Measurements from ENCODE around the gene PORCN. TPM values are rescaled to one million over a fixed set of nuclear protein-coding genes. Genes with fewer than 3 reads are reported as not detected.

Gene PORCN
- total and polyA plus RNA-seq, 8 donors = 2.9 to 8.5 (median 3.8) TPM

DNA sequence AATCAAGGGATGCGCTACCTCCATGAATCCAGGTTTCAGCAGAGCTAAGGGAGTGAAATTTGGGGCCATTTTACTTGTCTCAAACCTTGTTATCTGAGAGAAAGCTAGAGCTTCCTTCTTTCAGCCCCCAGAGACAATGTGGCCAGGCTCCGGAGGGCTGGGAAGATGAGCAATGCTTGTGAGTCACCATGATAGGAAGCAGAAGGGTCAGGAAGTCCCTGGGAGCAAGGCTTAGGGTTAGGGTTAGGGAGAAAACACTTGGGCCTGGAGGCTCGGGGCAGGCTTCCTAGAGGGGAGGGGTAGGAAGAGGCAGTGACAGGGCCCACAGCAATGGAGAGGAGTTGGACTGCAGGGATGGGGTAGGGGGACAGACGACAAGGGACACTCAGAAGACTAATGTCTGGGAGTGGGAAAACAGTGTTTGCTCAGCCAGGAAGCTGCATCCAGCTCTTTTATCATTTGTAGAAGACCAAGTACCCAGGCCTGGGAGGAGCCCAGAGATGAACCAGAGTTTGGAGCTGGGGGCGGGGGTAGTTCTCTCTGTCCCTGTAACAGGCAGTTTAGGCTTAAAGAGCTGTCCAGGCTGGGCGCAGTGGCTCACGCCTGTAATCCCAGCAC is 16.4 kb upstream of the PORCN start:
- Histone ChIP-seq H3K27me3 (no peaks in the 10 kb centered on the region), H3K4me3 (no peak overlapping the region), H3K36me3 (no peaks in the 10 kb centered on the region), H3K4me1 (no peaks in the 10 kb centered on the region), H3K9me3 (no peaks in the 10 kb centered on the region), H3K27ac (no peak overlapping the region)
- 82 to 83% methylated on average over 7 of the region's 7 CpGs for WGBS, 2 donors
- no peak for FAIRE-seq
- intact Hi-C loops (cut with DNase I) = no loop called here
- TF ChIP-seq CTCF (IDR thresholded peaks at IDR 0.05) = no peak
- ATAC-seq = peak in 1 of 4 donors; percentile 31
- no peak for DNase-seq

- no peaks in the 10 kb centered on the region for H3K9me3 ChIP-seq
- FAIRE-seq = no peak
- H3K36me3 ChIP-seq = no peaks in the 10 kb centered on the region
- TF ChIP-seq CTCF (IDR thresholded peaks at IDR 0.05) = no peak
- H3K27me3 ChIP-seq = no peaks in the 10 kb centered on the region
- H3K27ac ChIP-seq = no peak overlapping the region
- intact Hi-C loops (cut with DNase I) = no loop called here
- ATAC-seq = peak; percentile 77 to 93 (median 83)
- H3K4me1 ChIP-seq = no peaks in the 10 kb centered on the region
- WGBS, 2 donors = 9 to 25% methylated on average over 10 of the region's 10 CpGs
- H3K4me3 ChIP-seq = no peak overlapping the region
- DNase-seq = peak in 1 of 6 donors; percentile 49
Measured at GRCh38 chrX:48493890-48494364, 14.9 kb upstream of the PORCN start.

- DNase-seq (no peak), ATAC-seq (no peak), FAIRE-seq (no peak)
- Histone ChIP-seq H3K4me1 (no peaks in the 10 kb centered on the region), H3K36me3 (no peaks in the 10 kb centered on the region), H3K4me3 (no peak overlapping the region), H3K27me3 (no peaks in the 10 kb centered on the region), H3K27ac (no peak overlapping the region), H3K9me3 (no peaks in the 10 kb centered on the region)
- no peak for TF ChIP-seq CTCF (IDR thresholded peaks at IDR 0.05)
- WGBS, 2 donors = 73 to 75% methylated on average over 4 of the region's 4 CpGs
- intact Hi-C loops (cut with DNase I) = no loop called here
Measured at GRCh38 chrX:48496660-48497059, 12.1 kb upstream of the PORCN start.

GRCh38 chrX:48497871-48498270 is 10.9 kb upstream of the PORCN start:
- no peak for ATAC-seq
- FAIRE-seq = no peak
- 46 to 57% methylated on average over 5 of the region's 5 CpGs for WGBS, 2 donors
- Histone ChIP-seq H3K4me1 (no peaks in the 10 kb centered on the region), H3K27me3 (no peaks in the 10 kb centered on the region), H3K36me3 (no peaks in the 10 kb centered on the region), H3K27ac (no peak overlapping the region), H3K4me3 (no peak overlapping the region), H3K9me3 (no peaks in the 10 kb centered on the region)
- TF ChIP-seq CTCF (IDR thresholded peaks at IDR 0.05) = no peak
- no peak for DNase-seq
- intact Hi-C loops (cut with DNase I) = no loop called here

DNA sequence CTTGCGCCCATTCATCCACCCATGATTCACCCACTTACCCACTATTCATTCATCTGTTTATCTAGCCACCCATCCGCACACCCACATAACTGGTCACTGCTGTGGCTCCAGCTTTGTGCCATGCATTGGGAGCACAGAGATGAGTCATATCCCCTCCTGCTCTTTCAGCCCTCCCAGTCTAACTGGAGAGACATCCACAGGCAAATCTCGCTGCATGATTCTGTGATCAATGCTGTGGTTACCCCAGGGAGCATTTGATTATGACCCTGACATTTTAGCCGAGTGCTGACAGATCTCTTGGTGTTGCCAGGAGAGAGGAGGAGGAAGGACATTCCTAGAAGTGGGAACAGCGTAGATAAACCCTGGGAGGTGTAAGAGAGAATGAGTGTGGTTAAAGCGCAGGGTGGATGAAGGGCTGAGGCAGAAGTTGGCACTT is 10.4 kb upstream of the PORCN start:
- DNase-seq (no peak), FAIRE-seq (no peak), ATAC-seq (no peak)
- no peak overlapping the region for H3K27ac ChIP-seq
- H3K9me3 ChIP-seq = no peaks in the 10 kb centered on the region
- no peaks in the 10 kb centered on the region for H3K36me3 ChIP-seq
- H3K4me1 ChIP-seq = no peaks in the 10 kb centered on the region
- intact Hi-C loops (cut with DNase I) = no loop called here
- 55 to 75% methylated on average over 6 of the region's 6 CpGs for WGBS, 2 donors
- H3K27me3 ChIP-seq = no peaks in the 10 kb centered on the region
- TF ChIP-seq CTCF (IDR thresholded peaks at IDR 0.05) = no peak
- H3K4me3 ChIP-seq = no peak overlapping the region
